ENCODE results near the gene TH.

Gene TH

GRCh38 chr11:2149460-2149859 is 22.2 kb downstream of the TH start:
- H2BK120ac ChIP-seq (ENCODE audit: low read depth, low read length) = no peak overlapping the region

DNA sequence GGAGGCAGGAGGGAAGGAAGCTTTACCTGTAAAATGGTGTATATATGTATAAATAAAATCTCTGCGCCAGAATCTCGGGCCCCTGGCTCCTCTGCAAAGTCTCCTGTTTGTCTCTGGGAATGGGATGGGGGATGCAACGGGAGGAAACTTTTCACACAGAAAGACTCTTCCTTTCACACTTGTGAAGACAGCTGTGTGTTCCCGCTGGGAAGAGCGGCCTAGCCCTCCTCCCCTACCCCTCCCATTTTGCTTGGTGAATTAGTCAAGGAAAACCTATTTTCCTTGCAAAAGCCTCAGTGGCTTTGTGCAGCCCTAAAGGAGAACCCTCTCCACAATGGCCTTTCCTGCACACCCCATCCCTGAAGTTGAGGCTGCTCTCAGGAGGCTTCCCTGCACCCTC is 23.0 kb downstream of the TH start:
- Histone ChIP-seq H3K36me3 (ENCODE audit: control insufficient read depth in 1 of 2, insufficient read depth in 2 of 2, low read depth in 1 of 2, low read length in 2 of 2) (no peaks in the 10 kb centered on the region), H3K4me1 (ENCODE audit: control insufficient read depth, insufficient read depth, low read depth, low read length) (peaks cover 28% of the 10 kb centered on the region), H2BK15ac (ENCODE audit: low read depth, poor library complexity, severe bottlenecking) (no peak overlapping the region), H3K4me3 (ENCODE audit: insufficient read depth in 1 of 2, low read depth in 1 of 2, low read length in 2 of 2) (no peak overlapping the region), H3K18ac (ENCODE audit: low read depth in 1 of 2, low read length in 2 of 2) (no peak overlapping the region), H3K4me2 (ENCODE audit: low read length, poor library complexity, severe bottlenecking) (no peak overlapping the region), H3K27ac (ENCODE audit: low read length, poor library complexity, severe bottlenecking) (no peak overlapping the region), H2BK5ac (ENCODE audit: low read depth, low read length, poor library complexity, severe bottlenecking) (no peak overlapping the region), H3K14ac (ENCODE audit: low read length in 2 of 2) (no peak overlapping the region), H3K4ac (ENCODE audit: low read depth in 1 of 2, low read length in 2 of 2) (no peak overlapping the region), H2BK12ac (ENCODE audit: low read length in 2 of 2) (no peak overlapping the region), H4K91ac (ENCODE audit: low read length) (peak overlapping the region; percentile 14), H2AFZ (ENCODE audit: low read depth, low read length) (no peak overlapping the region), H2AK5ac (ENCODE audit: low read length, severe bottlenecking) (no peak overlapping the region), H2BK120ac (ENCODE audit: low read depth, low read length) (no peak overlapping the region), H3K79me1 (replicated peaks; ENCODE audit: low read length, poor library complexity, severe bottlenecking) (no peaks in the 10 kb centered on the region), H3K9me3 (ENCODE audit: control insufficient read depth, low read length) (no peaks in the 10 kb centered on the region), H4K8ac (ENCODE audit: low read length) (no peak overlapping the region), H3K23ac (ENCODE audit: low read length in 2 of 2) (no peak overlapping the region), H3K27me3 (ENCODE audit: control insufficient read depth in 1 of 2, insufficient read depth in 1 of 2, low read length in 2 of 2) (peaks cover 75 to 92% of the 10 kb centered on the region in 2 experiments), H3K9ac (ENCODE audit: low read length) (no peak overlapping the region)
- 48% methylated on average over 3 of the region's 5 CpGs for WGBS
- no peak for DNase-seq

More at GRCh38 chr11:2149460-2149859, 22.2 kb downstream of the TH start:
- H3K4ac ChIP-seq (ENCODE audit: low read depth in 1 of 2, low read length in 2 of 2) = no peak overlapping the region
- no peak overlapping the region for H3K9ac ChIP-seq (ENCODE audit: low read length)
- H2AFZ ChIP-seq (ENCODE audit: low read depth, low read length) = no peak overlapping the region
- no peak overlapping the region for H2BK5ac ChIP-seq (ENCODE audit: low read depth, low read length, poor library complexity, severe bottlenecking)
- no peak for DNase-seq
- H2AK5ac ChIP-seq (ENCODE audit: low read length, severe bottlenecking) = no peak overlapping the region
- no peak overlapping the region for H4K91ac ChIP-seq (ENCODE audit: low read length)
- no peaks in the 10 kb centered on the region for H3K9me3 ChIP-seq (ENCODE audit: control insufficient read depth, low read length)
- peaks cover 21% of the 10 kb centered on the region for H3K4me1 ChIP-seq (ENCODE audit: control insufficient read depth, insufficient read depth, low read depth, low read length)
- WGBS = 79% methylated on average over 8 of the region's 8 CpGs
- no peak overlapping the region for H3K18ac ChIP-seq (ENCODE audit: low read depth in 1 of 2, low read length in 2 of 2)
- H2BK12ac ChIP-seq (ENCODE audit: low read length in 2 of 2) = no peak overlapping the region
- H3K27me3 ChIP-seq (ENCODE audit: control insufficient read depth in 1 of 2, insufficient read depth in 1 of 2, low read length in 2 of 2) = peaks cover 73 to 89% of the 10 kb centered on the region in 2 experiments
- H2BK15ac ChIP-seq (ENCODE audit: low read depth, poor library complexity, severe bottlenecking) = no peak overlapping the region
- no peaks in the 10 kb centered on the region for H3K79me1 ChIP-seq (replicated peaks; ENCODE audit: low read length, poor library complexity, severe bottlenecking)
- H4K8ac ChIP-seq (ENCODE audit: low read length) = no peak overlapping the region
- H3K4me2 ChIP-seq (ENCODE audit: low read length, poor library complexity, severe bottlenecking) = no peak overlapping the region
- H3K23ac ChIP-seq (ENCODE audit: low read length in 2 of 2) = no peak overlapping the region
- H3K4me3 ChIP-seq (ENCODE audit: insufficient read depth in 1 of 2, low read depth in 1 of 2, low read length in 2 of 2) = no peak overlapping the region
- H3K14ac ChIP-seq (ENCODE audit: low read length in 2 of 2) = no peak overlapping the region
- no peaks in the 10 kb centered on the region for H3K36me3 ChIP-seq (ENCODE audit: control insufficient read depth in 1 of 2, insufficient read depth in 2 of 2, low read depth in 1 of 2, low read length in 2 of 2)
- no peak overlapping the region for H3K27ac ChIP-seq (ENCODE audit: low read length, poor library complexity, severe bottlenecking)

- no peak overlapping the region for H2BK15ac ChIP-seq (ENCODE audit: low read depth, poor library complexity, severe bottlenecking)
- no peak overlapping the region for H3K18ac ChIP-seq (ENCODE audit: low read depth in 1 of 2, low read length in 2 of 2)
- H3K36me3 ChIP-seq (ENCODE audit: control insufficient read depth in 1 of 2, insufficient read depth in 2 of 2, low read depth in 1 of 2, low read length in 2 of 2) = no peaks in the 10 kb centered on the region
- H2BK120ac ChIP-seq (ENCODE audit: low read depth, low read length) = no peak overlapping the region
- H3K9ac ChIP-seq (ENCODE audit: low read length) = no peak overlapping the region
- H3K79me1 ChIP-seq (replicated peaks; ENCODE audit: low read length, poor library complexity, severe bottlenecking) = no peaks in the 10 kb centered on the region
- H4K8ac ChIP-seq (ENCODE audit: low read length) = no peak overlapping the region
- H3K4me2 ChIP-seq (ENCODE audit: low read length, poor library complexity, severe bottlenecking) = no peak overlapping the region
- peaks cover 30% of the 10 kb centered on the region for H3K4me1 ChIP-seq (ENCODE audit: control insufficient read depth, insufficient read depth, low read depth, low read length)
- H3K4me3 ChIP-seq (ENCODE audit: insufficient read depth in 1 of 2, low read depth in 1 of 2, low read length in 2 of 2) = no peak overlapping the region
- no peak overlapping the region for H3K27ac ChIP-seq (ENCODE audit: low read length, poor library complexity, severe bottlenecking)
- no peak overlapping the region for H4K91ac ChIP-seq (ENCODE audit: low read length)
- H2AK5ac ChIP-seq (ENCODE audit: low read length, severe bottlenecking) = no peak overlapping the region
- H2BK12ac ChIP-seq (ENCODE audit: low read length in 2 of 2) = no peak overlapping the region
- H3K23ac ChIP-seq (ENCODE audit: low read length in 2 of 2) = no peak overlapping the region
- H3K4ac ChIP-seq (ENCODE audit: low read depth in 1 of 2, low read length in 2 of 2) = no peak overlapping the region
- 77% methylated on average over 11 of the region's 11 CpGs for WGBS
- no peak overlapping the region for H3K14ac ChIP-seq (ENCODE audit: low read length in 2 of 2)
- H3K27me3 ChIP-seq (ENCODE audit: control insufficient read depth in 1 of 2, insufficient read depth in 1 of 2, low read length in 2 of 2) = peaks cover 79 to 94% of the 10 kb centered on the region in 2 experiments
- H2BK5ac ChIP-seq (ENCODE audit: low read depth, low read length, poor library complexity, severe bottlenecking) = no peak overlapping the region
- no peaks in the 10 kb centered on the region for H3K9me3 ChIP-seq (ENCODE audit: control insufficient read depth, low read length)
- no peak overlapping the region for H2AFZ ChIP-seq (ENCODE audit: low read depth, low read length)
- DNase-seq = no peak
These were observed 24.2 kb downstream of the TH start for GRCh38 chr11:2147391-2147790.

- Histone ChIP-seq H2AFZ (ENCODE audit: low read depth, low read length) (no peak overlapping the region), H2BK15ac (ENCODE audit: low read depth, poor library complexity, severe bottlenecking) (no peak overlapping the region), H3K23ac (ENCODE audit: low read length in 2 of 2) (no peak overlapping the region), H3K18ac (ENCODE audit: low read depth in 1 of 2, low read length in 2 of 2) (no peak overlapping the region), H2BK120ac (ENCODE audit: low read depth, low read length) (no peak overlapping the region), H2AK5ac (ENCODE audit: low read length, severe bottlenecking) (no peak overlapping the region), H4K91ac (ENCODE audit: low read length) (no peak overlapping the region), H2BK5ac (ENCODE audit: low read depth, low read length, poor library complexity, severe bottlenecking) (no peak overlapping the region), H3K27ac (ENCODE audit: low read length, poor library complexity, severe bottlenecking) (no peak overlapping the region), H3K4me3 (ENCODE audit: insufficient read depth in 1 of 2, low read depth in 1 of 2, low read length in 2 of 2) (no peak overlapping the region), H3K79me1 (replicated peaks; ENCODE audit: low read length, poor library complexity, severe bottlenecking) (no peaks in the 10 kb centered on the region), H4K8ac (ENCODE audit: low read length) (no peak overlapping the region), H3K4ac (ENCODE audit: low read depth in 1 of 2, low read length in 2 of 2) (no peak overlapping the region), H2BK12ac (ENCODE audit: low read length in 2 of 2) (peak overlapping the region in 1 of 2 experiments; percentile 38), H3K14ac (ENCODE audit: low read length in 2 of 2) (no peak overlapping the region), H3K27me3 (ENCODE audit: control insufficient read depth in 1 of 2, insufficient read depth in 1 of 2, low read length in 2 of 2) (peaks cover 92 to 96% of the 10 kb centered on the region in 2 experiments), H3K4me1 (ENCODE audit: control insufficient read depth, insufficient read depth, low read depth, low read length) (peaks cover 29% of the 10 kb centered on the region), H3K36me3 (ENCODE audit: control insufficient read depth in 1 of 2, insufficient read depth in 2 of 2, low read depth in 1 of 2, low read length in 2 of 2) (no peaks in the 10 kb centered on the region), H3K9me3 (ENCODE audit: control insufficient read depth, low read length) (no peaks in the 10 kb centered on the region), H3K9ac (ENCODE audit: low read length) (no peak overlapping the region), H3K4me2 (ENCODE audit: low read length, poor library complexity, severe bottlenecking) (no peak overlapping the region)
- WGBS = 55% methylated on average over 19 of the region's 19 CpGs
- DNase-seq = no peak
These were observed 25.6 kb downstream of the TH start for GRCh38 chr11:2146051-2146450.

Data from mesenchymal stem cell (in vitro differentiated cells and primary cell).